ENCODE measurements around the gene TRIM56.
A peak's percentile ranks its signal among the peaks of the same experiment; 100 is the strongest.

Gene TRIM56

DNA sequence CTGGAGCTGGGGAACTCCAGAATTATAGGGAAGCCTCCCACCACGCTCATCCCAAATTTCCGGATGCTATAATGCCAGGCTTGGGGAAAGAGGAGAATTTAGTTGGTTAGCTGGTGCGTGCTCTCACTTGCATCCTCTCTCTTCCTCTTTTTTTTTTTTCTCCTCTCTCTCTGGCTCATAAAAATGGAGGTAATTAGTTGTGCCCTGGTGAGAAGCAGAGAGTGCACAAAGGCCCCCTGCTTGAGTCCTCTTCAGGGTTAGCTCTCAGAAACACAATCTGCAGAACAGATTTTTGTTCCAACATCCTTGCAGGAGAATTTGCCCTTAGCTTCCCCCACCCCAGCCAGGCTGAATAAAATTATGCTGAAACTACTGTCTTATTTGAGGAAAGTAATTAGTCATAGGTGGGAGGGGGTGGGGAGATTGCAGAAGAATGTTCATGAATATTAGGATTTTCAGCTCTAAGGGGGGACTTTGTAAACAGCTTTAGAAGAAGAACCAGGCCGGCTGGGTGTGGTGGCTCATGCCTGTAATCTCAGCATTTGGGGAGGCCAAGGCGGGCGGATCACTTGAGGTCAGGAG is 49.2 kb downstream of the TRIM56 start:
- no peak for DNase-seq

DNA sequence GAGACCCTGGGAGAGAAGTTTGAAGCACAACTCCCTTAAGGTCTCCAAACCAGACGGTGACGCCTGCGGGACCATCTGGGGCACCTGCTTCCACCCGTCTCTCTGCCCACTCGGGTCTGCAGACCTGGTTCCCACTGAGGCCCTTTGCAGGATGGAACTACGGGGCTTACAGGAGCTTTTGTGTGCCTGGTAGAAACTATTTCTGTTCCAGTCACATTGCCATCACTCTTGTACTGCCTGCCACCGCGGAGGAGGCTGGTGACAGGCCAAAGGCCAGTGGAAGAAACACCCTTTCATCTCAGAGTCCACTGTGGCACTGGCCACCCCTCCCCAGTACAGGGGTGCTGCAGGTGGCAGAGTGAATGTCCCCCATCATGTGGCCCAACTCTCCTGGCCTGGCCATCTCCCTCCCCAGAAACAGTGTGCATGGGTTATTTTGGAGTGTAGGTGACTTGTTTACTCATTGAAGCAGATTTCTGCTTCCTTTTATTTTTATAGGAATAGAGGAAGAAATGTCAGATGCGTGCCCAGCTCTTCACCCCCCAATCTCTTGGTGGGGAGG is 52.5 kb downstream of the TRIM56 start:
- DNase-seq, result no peak

DNA sequence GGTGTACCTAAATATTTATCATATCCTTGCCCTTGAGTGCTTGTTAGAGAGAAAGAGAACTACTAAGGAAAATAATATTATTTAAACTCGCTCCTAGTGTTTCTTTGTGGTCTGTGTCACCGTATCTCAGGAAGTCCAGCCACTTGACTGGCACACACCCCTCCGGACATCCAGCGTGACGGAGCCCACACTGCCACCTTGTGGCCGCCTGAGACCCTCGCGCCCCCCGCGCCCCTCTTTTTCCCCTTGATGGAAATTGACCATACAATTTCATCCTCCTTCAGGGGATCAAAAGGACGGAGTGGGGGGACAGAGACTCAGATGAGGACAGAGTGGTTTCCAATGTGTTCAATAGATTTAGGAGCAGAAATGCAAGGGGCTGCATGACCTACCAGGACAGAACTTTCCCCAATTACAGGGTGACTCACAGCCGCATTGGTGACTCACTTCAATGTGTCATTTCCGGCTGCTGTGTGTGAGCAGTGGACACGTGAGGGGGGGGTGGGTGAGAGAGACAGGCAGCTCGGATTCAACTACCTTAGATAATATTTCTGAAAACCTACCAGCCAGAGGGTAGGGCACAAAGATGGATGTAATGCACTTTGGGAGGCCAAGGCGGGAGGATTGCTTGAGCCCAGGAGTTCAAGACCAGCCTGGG is 53.1 kb downstream of the TRIM56 start:
- DNase-seq, result peak; percentile 92

DNA sequence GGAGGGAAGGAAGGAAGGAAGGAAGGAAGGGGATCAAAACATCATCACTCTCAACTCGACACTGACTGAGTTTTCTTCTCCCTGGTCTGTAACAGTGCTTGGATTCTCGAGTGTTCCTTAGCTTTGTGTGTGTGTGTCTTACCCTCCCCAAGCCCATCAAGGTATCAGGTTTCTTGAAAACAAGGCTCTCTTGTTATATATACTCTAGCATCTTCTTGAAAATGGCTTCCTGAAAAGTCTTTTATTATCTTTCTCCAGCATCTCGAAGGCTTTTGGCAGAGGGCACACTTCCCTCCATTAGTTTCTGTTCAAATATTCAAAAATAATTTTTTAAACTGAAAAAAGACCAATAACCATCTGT is 55.0 kb downstream of the TRIM56 start:
- no peak for DNase-seq

DNA sequence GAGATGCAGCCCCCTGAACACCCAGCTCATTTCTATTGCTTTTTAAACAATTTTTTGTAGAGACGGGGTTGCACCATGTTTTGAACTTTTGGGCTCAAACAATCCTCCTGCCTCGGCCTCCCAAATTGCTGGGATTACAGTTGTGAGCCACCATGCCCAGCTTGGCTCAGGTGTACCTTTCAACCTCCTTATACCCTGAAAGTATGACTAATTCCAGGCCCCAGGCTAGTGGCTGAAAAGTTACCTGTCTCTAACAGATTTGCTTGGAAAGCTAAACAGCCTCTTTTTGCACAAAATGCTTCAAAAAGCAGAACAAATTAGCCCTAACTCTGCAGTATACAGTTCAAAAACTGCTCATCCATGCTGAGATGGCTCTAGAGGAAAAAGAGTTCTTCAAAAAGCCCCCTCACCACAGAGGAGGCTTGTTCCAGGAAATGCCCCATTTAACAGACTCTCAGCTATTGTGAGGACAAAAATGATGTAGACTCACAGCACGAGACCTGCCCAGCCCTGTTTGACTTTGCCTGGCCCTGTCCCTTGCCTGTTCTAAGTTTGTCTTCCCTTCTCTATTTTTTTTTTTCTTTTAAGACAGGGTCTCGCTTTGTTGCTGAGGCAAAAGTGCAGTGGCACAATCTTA is 55.6 kb downstream of the TRIM56 start:
- DNase-seq, result no peak

Measured in activated T-cell treated with anti-CD3 and anti-CD28 coated beads, Interleukin-2, amount 50 U/mL, for 48 hours (primary cell).